HepG2 (cell line): ENCODE data around the gene BEST2. TPM values are rescaled to one million over a fixed set of nuclear protein-coding genes. Genes with fewer than 3 reads are reported as not detected.

Source experiments
- AFF4 ChIP-seq: sonication (generic); formaldehyde crosslinking; IDR thresholded peaks from 2 replicates; pipeline ENCODE4 v1.4.0; 2020; ENCODE audit warnings: missing genetic modification reagents
- ARNT2 ChIP-seq: sonication (generic); formaldehyde crosslinking; IDR thresholded peaks from 2 replicates; pipeline ENCODE4 v1.8.0; 2022; ENCODE audit warnings: mild to moderate bottlenecking, low read depth, missing genetic modification reagents, moderate library complexity
- ATAD3A ChIP-seq: sonication (generic); formaldehyde crosslinking; IDR thresholded peaks from 2 replicates; pipeline ENCODE4 v1.4.0; 2020; ENCODE audit warnings: missing genetic modification reagents
- CERS6 ChIP-seq: sonication (generic); formaldehyde crosslinking; IDR thresholded peaks from 2 replicates; pipeline ENCODE4 v1.5.0; 2020; ENCODE audit warnings: missing genetic modification reagents
- CHD4 ChIP-seq: fragments of 200-600 bp; sonication (generic); IDR thresholded peaks from 2 replicates; pipeline ENCODE4 v1.7.0; 2017; ENCODE audit warnings: mild to moderate bottlenecking, low read length, borderline replicate concordance
- ELF4 ChIP-seq: sonication (generic); formaldehyde crosslinking; IDR thresholded peaks from 2 replicates; pipeline ENCODE4 v1.5.0; 2020; ENCODE audit warnings: missing genetic modification reagents, mild to moderate bottlenecking, moderate library complexity, borderline replicate concordance
- FUBP1 ChIP-seq: sonication (generic); formaldehyde crosslinking; IDR thresholded peaks from 2 replicates; pipeline ENCODE4 v1.5.1; 2020; ENCODE audit warnings: missing genetic modification reagents, mild to moderate bottlenecking, borderline replicate concordance
- GFI1 ChIP-seq: sonication (generic); formaldehyde crosslinking; IDR thresholded peaks from 2 replicates; pipeline ENCODE4 v1.5.0; 2020; ENCODE audit warnings: missing genetic modification reagents, mild to moderate bottlenecking, borderline replicate concordance
- GLI4 ChIP-seq: sonication (generic); formaldehyde crosslinking; IDR thresholded peaks from 2 replicates; pipeline ENCODE4 v1.5.1; 2020; ENCODE audit warnings: missing genetic modification reagents, mild to moderate bottlenecking, moderate library complexity, borderline replicate concordance
- HNRNPH1 ChIP-seq: fragments of 200-400 bp; formaldehyde crosslinking; optimal IDR thresholded peaks from 2 replicates; pipeline ENCODE3; 2017; ENCODE audit warnings: mild to moderate bottlenecking, low read depth, low read length
- IRX3 ChIP-seq: sonication (generic); formaldehyde crosslinking; IDR thresholded peaks from 2 replicates; pipeline ENCODE4 v1.8.1; 2023; ENCODE audit warnings: mild to moderate bottlenecking, low read depth, missing genetic modification reagents, borderline replicate concordance
- KLF11 ChIP-seq: IDR thresholded peaks from 2 replicates; pipeline ENCODE4 v1.6.1; 2016; ENCODE audit warnings: missing compliant biosample characterization
- KLF15 ChIP-seq: sonication (generic); formaldehyde crosslinking; IDR thresholded peaks from 2 replicates; pipeline ENCODE4 v1.8.1; 2023; ENCODE audit warnings: borderline replicate concordance, mild to moderate bottlenecking, inconsistent platforms, missing genetic modification reagents, mixed read lengths
- MIER2 ChIP-seq: IDR thresholded peaks from 2 replicates; pipeline ENCODE4 v1.6.1; 2016; ENCODE audit warnings: missing biosample characterization, missing genetic modification reagents
- MIXL1 ChIP-seq: IDR thresholded peaks from 2 replicates; pipeline ENCODE4 v1.6.1; 2016
- NRL ChIP-seq: sonication (generic); formaldehyde crosslinking; IDR thresholded peaks from 2 replicates; pipeline ENCODE4 v1.5.0; 2020; ENCODE audit warnings: missing genetic modification reagents, mild to moderate bottlenecking, moderate library complexity, borderline replicate concordance
- POLR2AphosphoS2 ChIP-seq: IDR thresholded peaks from 2 replicates; pipeline ENCODE4 v1.6.1; 2011; ENCODE audit warnings: low read depth, low read length, improper control_type of control experiment
- RARG ChIP-seq: sonication (generic); formaldehyde crosslinking; IDR thresholded peaks from 2 replicates; pipeline ENCODE4 v1.4.0; 2020; ENCODE audit warnings: low read depth, mild to moderate bottlenecking, missing genetic modification reagents
- TBP ChIP-seq: sonication (generic); formaldehyde crosslinking; IDR thresholded peaks from 2 replicates; pipeline ENCODE4 v1.5.0; 2020; ENCODE audit warnings: missing genetic modification reagents
- XBP1 ChIP-seq: sonication (generic); formaldehyde crosslinking; IDR thresholded peaks from 2 replicates; pipeline ENCODE4 v1.5.0; 2020; ENCODE audit warnings: missing genetic modification reagents
- ZNF362 ChIP-seq: sonication (generic); formaldehyde crosslinking; IDR thresholded peaks from 2 replicates; pipeline ENCODE4 v1.4.0; 2020; ENCODE audit warnings: missing genetic modification reagents, mild to moderate bottlenecking, borderline replicate concordance
- ZNF891 ChIP-seq: sonication (generic); formaldehyde crosslinking; IDR thresholded peaks from 2 replicates; pipeline ENCODE4 v1.5.0; 2020; ENCODE audit warnings: mild to moderate bottlenecking, missing genetic modification reagents
- ZSCAN29 ChIP-seq: sonication (generic); formaldehyde crosslinking; conservative IDR thresholded peaks from 2 replicates; pipeline ENCODE4 v1.4.0; 2020; ENCODE audit warnings: mild to moderate bottlenecking, missing genetic modification reagents
- polyA plus RNA-seq, 8 experiments: library from polyadenylated mRNA; depleted of rRNA in 3 of 8; stranded (reverse) in 7 of 8; unstranded in 1 of 8; fragments of >200 nt; fragmentation: Illumina TruSeq in 4 of 8; extraction: Trizol in 4 of 8; gene quantifications; 2 replicates each; pipeline versions ENCODE4 v1.2.1 to v1.2.3, GENCODE V29; 2011 to 2016; ENCODE audit warnings: low read depth in 4 of 8, missing spikeins in 1 of 8, mixed read lengths in 1 of 8; ENCODE audit not compliant: insufficient read depth in 1 of 8
- total RNA-seq, 5 experiments: library from RNA; depleted of rRNA; stranded (reverse); fragments of >200 nt; fragmentation: Illumina TruSeq; extraction: Trizol; gene quantifications; 2 replicates each; pipeline ENCODE4 v1.2.3, GENCODE V29; 2016; ENCODE audit warnings: low read depth in 1 of 5

BEST2 gene
- total and polyA plus RNA-seq, 2 of the 13 experiments (the other 11 are each of a cell fraction or from before 2014, with no cell fraction given): not detected

- TF ChIP-seq POLR2AphosphoS2 (no peak), ZNF891 (CRISPR knock-in tag) (0 out of 2 replicates have a peak, but pooled peaks have one; percentile 25), KLF11 (CRISPR knock-in tag) (no peak), ZSCAN29 (CRISPR knock-in tag) (no peak), ELF4 (CRISPR knock-in tag) (no peak), ATAD3A (no peak), MIXL1 (CRISPR knock-in tag) (no peak), KLF15 (CRISPR knock-in tag) (no peak), AFF4 (CRISPR knock-in tag) (no peak), CERS6 (no peak), FUBP1 (CRISPR knock-in tag) (no peak), IRX3 (CRISPR knock-in tag) (no peak), GFI1 (CRISPR knock-in tag) (no peak), GLI4 (CRISPR knock-in tag) (peak; percentile 44; the same call in 1 of the 2 replicates), TBP (no peak), MIER2 (CRISPR knock-in tag) (no peak), HNRNPH1 (no peak), CHD4 (no peak), NRL (CRISPR knock-in tag) (0 out of 2 replicates have a peak, but pooled peaks have one; percentile 65), XBP1 (CRISPR knock-in tag) (no peak), ARNT2 (CRISPR knock-in tag) (no peak), RARG (CRISPR knock-in tag) (no peak), ZNF362 (peak; percentile 8; the same call in 1 of the 2 replicates)
Measured at GRCh38 chr19:12723641-12724426, 27.8 kb upstream of the BEST2 start, which contains the start of gene TNPO2 (continued).
